Thyroid gland (tissue), 4 donors: Measurements from ENCODE around the gene HCN2. TPM values are rescaled to one million over a fixed set of nuclear protein-coding genes. Genes with fewer than 3 reads are reported as not detected.

Experiments used
- DNase-seq, 2 donors: peaks; one replicate each; pipeline ENCODE4 v3.0.0-alpha.2; 2019
- H3K27ac ChIP-seq, 3 donors: fragments of 200-600 bp; sonication (generic); 1 replicate in 2 of 3; 2 replicates in 1 of 3; pipeline ENCODE4 v1.5.1; 2016 to 2019; ENCODE audit warnings: mild to moderate bottlenecking in 1 of 3, moderate library complexity in 1 of 3
- H3K27me3 ChIP-seq: fragments of 200-600 bp; sonication (generic); one replicate; pipeline ENCODE4 v1.5.1; 2019
- H3K36me3 ChIP-seq, 2 donors: fragments of 200-600 bp; sonication (generic); one replicate each; pipeline ENCODE4 v1.5.1; 2016 to 2019
- H3K4me1 ChIP-seq, 2 donors: fragments of 200-600 bp; sonication (generic); one replicate each; pipeline ENCODE4 v1.5.1; 2017 to 2019
- H3K4me3 ChIP-seq, 3 donors: fragments of 200-600 bp; sonication (generic); replicated peaks in 1 of 3; 1 replicate in 2 of 3; 2 replicates in 1 of 3; pipeline ENCODE4 v1.5.1; 2016; ENCODE audit warnings: mild to moderate bottlenecking in 1 of 3
- H3K9me3 ChIP-seq: fragments of 200-600 bp; sonication (generic); one replicate; pipeline ENCODE4 v1.5.1; 2017
- CTCF ChIP-seq, 6 experiments: fragments of 200-600 bp in 3 of 6; fragments of 450-650 bp in 3 of 6; sonication (generic) in 3 of 6; IDR thresholded peaks; one replicate each; pipeline ENCODE4 v1.5.1; 2016 to 2019; ENCODE audit warnings: antibody characterized with exemption in 6 of 6, mild to moderate bottlenecking in 2 of 6, inconsistent platforms in 1 of 6, moderate library complexity in 1 of 6
- POLR2A ChIP-seq, 2 donors: fragments of 450-650 bp; IDR thresholded peaks; one replicate each; pipeline ENCODE4 v1.6.1; 2017; ENCODE audit warnings: antibody characterized with exemption in 2 of 2, mild to moderate bottlenecking in 2 of 2, moderate library complexity in 1 of 2
- WGBS, 2 donors: methylation state at CpG; one replicate each; pipeline ENCODE4 v1.1.5; 2017; 5-methylcytosine and 5-hydroxymethylcytosine counted together
- intact Hi-C: fragments of 100-400 bp; cut with DNase I; formaldehyde crosslinking; loops from one replicate; pipeline ENCODE4 v1.15.1; 2023
- total RNA-seq, 4 donors: library from RNA; depleted of rRNA; stranded (reverse); fragments of >200 nt; gene quantifications; one replicate each; pipeline ENCODE4 v1.2.3, GENCODE V29; 2016

HCN2 gene
- total RNA-seq, 4 donors from 2014 or later = not detected

- Histone ChIP-seq H3K27ac (no peak overlapping the region), H3K4me1 (no peaks in the 10 kb centered on the region), H3K36me3 (peaks cover 37 to 48% of the 10 kb centered on the region in 2 donors), H3K4me3 (no peak overlapping the region), H3K27me3 (no peaks in the 10 kb centered on the region), H3K9me3 (no peaks in the 10 kb centered on the region)
- DNase-seq = no peak
- intact Hi-C loops = no loop called here
- WGBS, 2 donors = 93 to 95% methylated on average over 42 to 51 of the region's 52 CpGs
- no peak for TF ChIP-seq POLR2A (IDR thresholded peaks at IDR 0.05)
- no peak for TF ChIP-seq CTCF (IDR thresholded peaks at IDR 0.05)
These were observed 58.0 kb downstream of the HCN2 start for GRCh38 chr19:647566-648284.

- peaks cover 37 to 48% of the 10 kb centered on the region in 2 donors for H3K36me3 ChIP-seq
- intact Hi-C loops = no loop called here
These were observed 58.6 kb downstream of the HCN2 start for GRCh38 chr19:648305-648704.

GRCh38 chr19:648904-649801 is 59.5 kb downstream of the HCN2 start:
- H3K36me3 ChIP-seq = peaks cover 37 to 48% of the 10 kb centered on the region in 2 donors

More at GRCh38 chr19:648305-648704, 58.6 kb downstream of the HCN2 start:
- Histone ChIP-seq H3K4me3 (no peak overlapping the region), H3K9me3 (no peaks in the 10 kb centered on the region), H3K27me3 (no peaks in the 10 kb centered on the region), H3K27ac (no peak overlapping the region), H3K4me1 (no peaks in the 10 kb centered on the region)
- TF ChIP-seq POLR2A (IDR thresholded peaks at IDR 0.05) (no peak), CTCF (IDR thresholded peaks at IDR 0.05) (no peak)
- WGBS, 2 donors = 95 to 100% methylated on average over 1 to 28 of the region's 29 CpGs
- DNase-seq = no peak

GRCh38 chr19:650121-650520 is 60.4 kb downstream of the HCN2 start:
- H3K4me3 ChIP-seq = no peak overlapping the region
- WGBS, 2 donors = 95 to 97% methylated on average over 11 of the region's 11 CpGs
- H3K27ac ChIP-seq = no peak overlapping the region
- no peak for DNase-seq
- no peaks in the 10 kb centered on the region for H3K4me1 ChIP-seq
- no peaks in the 10 kb centered on the region for H3K27me3 ChIP-seq
- no peaks in the 10 kb centered on the region for H3K9me3 ChIP-seq
- peaks cover 37 to 48% of the 10 kb centered on the region in 2 donors for H3K36me3 ChIP-seq
- intact Hi-C loops = no loop called here
- TF ChIP-seq CTCF (IDR thresholded peaks at IDR 0.05) = no peak
- TF ChIP-seq POLR2A (IDR thresholded peaks at IDR 0.05) = no peak

More at GRCh38 chr19:648904-649801, 59.5 kb downstream of the HCN2 start:
- Histone ChIP-seq H3K4me1 (no peaks in the 10 kb centered on the region), H3K27ac (no peak overlapping the region), H3K4me3 (no peak overlapping the region), H3K9me3 (no peaks in the 10 kb centered on the region), H3K27me3 (no peaks in the 10 kb centered on the region)
- 92 to 93% methylated on average over 21 to 30 of the region's 53 CpGs for WGBS, 2 donors
- TF ChIP-seq CTCF (IDR thresholded peaks at IDR 0.05) (no peak), POLR2A (IDR thresholded peaks at IDR 0.05) (no peak)
- no peak for DNase-seq
- intact Hi-C loops = no loop called here
